Fibroblast of mammary gland (primary cell): ENCODE results near the gene RPS6KB2.

Experiments
- DNase-seq: peaks from one replicate; pipeline ENCODE4 v3.0.0-alpha.2; 2010; ENCODE audit warnings: low read depth
- H3K4me3 ChIP-seq: 2 replicates; pipeline ENCODE4 v1.5.1; 2011; ENCODE audit warnings: low read depth, mild to moderate bottlenecking, low read length, moderate library complexity; ENCODE audit not compliant: control insufficient read depth
- TF ChIP-seq, protein P1 (sequence below): conservative IDR thresholded peaks from 2 replicates; pipeline ENCODE4 v1.5.1; 2011; ENCODE audit warnings: low read depth, low read length, inconsistent platforms; ENCODE audit not compliant: control insufficient read depth, insufficient read depth

The RPS6KB2 gene

DNA sequence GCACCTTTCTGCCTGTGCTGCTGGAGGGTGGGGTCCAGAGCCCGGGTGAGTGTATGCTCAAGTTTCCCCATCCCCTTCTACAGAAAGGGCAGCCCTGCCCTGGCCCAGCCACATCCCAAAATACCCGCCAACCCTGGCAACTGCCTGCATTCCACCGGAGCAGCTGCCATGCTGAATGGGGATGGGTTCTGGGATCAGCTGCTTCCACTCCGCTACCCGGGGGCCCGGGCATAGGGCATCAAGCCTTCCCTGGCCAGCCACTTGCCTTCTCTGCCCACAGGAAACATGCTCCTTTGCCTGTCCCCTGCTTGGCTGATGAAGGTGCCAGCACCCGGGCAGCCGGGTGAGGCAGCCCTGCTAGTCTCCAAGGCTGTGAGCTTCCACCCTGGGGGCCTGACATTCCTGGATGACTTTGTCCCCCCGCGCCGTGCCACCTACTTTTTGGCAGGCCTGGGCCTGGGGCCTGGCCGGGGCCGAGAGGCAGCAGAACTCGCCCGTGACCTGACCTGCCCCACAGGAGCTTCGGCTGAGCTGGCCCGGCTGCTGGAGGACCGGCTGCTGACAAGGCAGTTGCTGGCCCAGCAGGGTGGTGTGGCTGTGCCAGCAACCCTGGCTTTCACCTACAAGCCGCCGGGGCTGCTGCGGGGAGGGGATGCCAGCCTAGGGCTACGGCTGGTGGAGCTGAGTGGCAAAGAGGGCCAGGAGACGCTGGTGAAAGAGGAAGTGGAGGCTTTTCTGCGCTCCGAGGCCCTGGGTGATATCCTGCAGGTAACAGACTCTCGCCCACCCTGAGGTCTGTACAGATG is 9.6 kb upstream of the RPS6KB2 start:
- H3K4me3 ChIP-seq = no peak overlapping the region
- TF ChIP-seq, protein P1, sequence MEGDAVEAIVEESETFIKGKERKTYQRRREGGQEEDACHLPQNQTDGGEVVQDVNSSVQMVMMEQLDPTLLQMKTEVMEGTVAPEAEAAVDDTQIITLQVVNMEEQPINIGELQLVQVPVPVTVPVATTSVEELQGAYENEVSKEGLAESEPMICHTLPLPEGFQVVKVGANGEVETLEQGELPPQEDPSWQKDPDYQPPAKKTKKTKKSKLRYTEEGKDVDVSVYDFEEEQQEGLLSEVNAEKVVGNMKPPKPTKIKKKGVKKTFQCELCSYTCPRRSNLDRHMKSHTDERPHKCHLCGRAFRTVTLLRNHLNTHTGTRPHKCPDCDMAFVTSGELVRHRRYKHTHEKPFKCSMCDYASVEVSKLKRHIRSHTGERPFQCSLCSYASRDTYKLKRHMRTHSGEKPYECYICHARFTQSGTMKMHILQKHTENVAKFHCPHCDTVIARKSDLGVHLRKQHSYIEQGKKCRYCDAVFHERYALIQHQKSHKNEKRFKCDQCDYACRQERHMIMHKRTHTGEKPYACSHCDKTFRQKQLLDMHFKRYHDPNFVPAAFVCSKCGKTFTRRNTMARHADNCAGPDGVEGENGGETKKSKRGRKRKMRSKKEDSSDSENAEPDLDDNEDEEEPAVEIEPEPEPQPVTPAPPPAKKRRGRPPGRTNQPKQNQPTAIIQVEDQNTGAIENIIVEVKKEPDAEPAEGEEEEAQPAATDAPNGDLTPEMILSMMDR = no peak
- DNase-seq = no peak

DNA sequence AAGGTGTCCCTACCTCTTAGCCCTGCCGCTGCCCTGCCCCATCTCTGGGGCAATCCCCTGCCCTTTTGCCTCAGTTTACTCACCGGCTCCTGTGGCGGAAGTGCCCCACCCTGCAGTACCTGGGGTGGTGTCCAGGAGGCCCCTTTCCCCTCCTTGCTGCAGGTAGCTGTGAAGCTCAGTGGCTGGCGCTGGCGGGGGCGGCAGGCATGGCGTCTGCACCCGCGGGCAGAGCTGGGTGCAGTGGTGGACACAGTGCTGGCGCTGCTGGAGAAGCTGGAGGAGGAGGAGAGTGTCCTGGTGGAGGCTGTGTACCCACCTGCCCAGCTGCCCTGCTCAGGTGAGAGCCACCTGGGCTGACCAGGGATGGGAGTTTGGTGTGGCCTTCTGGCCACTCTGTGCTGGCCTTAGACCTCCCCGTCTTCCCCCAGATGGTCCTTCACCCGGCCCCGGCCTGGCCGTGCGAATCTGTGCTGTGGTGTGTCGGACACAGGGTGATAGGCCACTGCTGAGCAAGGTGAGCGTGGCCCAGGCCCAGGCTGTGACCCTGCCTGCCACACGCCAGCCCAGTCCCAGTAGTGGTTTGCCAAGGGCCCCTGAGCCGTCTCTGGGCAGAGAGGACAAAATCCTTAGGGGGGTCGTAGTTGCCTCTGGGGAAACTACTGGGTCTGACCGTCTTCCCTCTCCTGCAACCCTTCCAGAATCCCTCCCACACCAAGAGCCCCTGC is 8.8 kb upstream of the RPS6KB2 start:
- no peak overlapping the region for H3K4me3 ChIP-seq
- TF ChIP-seq, protein P1 = no peak
- DNase-seq = no peak

DNA sequence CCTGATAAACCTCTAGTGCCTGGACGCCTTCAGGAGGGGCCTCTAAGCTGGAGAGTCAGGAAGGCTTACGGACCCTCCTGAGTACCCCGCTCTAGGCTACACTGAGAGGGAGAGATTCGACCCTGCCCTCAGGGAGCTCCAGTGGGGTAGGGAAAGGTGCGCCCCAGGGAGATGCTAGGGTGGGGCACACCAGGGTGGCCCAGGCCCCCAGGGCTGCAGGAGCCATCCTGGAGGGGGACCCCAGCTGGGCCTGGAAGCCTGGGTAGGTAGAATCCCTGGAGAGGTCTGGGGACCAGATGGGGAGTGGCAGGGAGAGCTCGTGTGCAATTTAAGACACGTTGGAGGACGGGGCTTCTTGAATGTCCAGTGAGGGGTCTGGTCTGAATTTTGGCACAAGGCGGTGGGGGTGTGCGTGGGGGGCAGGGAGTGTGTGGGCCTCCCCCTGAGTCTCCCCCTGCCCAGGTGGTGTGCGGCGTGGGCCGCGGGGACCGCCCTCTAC is 8.1 kb upstream of the RPS6KB2 start:
- no peak for DNase-seq
- peak overlapping the region; percentile 7 for H3K4me3 ChIP-seq
- TF ChIP-seq, protein P1 = no peak

DNA sequence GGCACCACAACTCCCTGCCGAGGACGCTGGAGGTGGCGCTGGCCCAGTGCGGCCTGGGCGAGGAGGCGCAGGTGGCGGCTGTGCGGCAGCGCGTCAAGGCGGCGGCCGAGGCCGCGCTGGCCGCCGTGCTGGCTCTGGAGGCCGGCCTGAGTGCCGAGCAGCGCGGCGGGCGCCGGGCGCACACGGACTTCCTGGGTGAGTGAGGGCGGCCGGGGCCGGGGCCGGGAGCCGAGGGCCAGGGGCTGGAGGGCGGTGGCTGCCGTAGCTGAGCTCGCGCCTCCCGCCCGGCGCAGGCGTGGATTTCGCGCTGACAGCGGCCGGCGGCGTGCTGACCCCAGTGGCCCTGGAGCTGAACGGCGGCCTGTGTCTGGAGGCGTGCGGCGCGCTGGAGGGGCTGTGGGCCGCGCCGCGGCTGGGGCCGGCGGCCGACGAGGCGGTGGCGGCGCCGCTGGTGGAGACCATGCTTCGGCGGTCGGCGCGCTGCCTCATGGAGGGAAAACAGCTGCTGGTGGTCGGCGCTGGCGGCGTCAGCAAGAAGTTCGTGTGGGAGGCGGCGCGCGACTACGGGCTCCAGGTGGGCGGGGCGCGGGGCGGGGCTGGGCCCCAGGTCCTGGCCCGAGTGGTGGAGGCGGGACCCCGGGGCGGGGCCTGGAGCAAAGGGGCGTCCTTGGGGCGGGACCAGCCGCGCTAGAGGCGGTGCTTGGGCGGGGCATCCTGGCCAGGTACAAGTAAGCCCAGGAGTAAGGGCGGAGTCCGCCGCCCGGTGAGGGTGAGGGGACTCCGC is 7.5 kb upstream of the RPS6KB2 start:
- TF ChIP-seq, protein P1 = no peak
- H3K4me3 ChIP-seq = peak overlapping the region; percentile 13
- peak; percentile 74 for DNase-seq

DNA sequence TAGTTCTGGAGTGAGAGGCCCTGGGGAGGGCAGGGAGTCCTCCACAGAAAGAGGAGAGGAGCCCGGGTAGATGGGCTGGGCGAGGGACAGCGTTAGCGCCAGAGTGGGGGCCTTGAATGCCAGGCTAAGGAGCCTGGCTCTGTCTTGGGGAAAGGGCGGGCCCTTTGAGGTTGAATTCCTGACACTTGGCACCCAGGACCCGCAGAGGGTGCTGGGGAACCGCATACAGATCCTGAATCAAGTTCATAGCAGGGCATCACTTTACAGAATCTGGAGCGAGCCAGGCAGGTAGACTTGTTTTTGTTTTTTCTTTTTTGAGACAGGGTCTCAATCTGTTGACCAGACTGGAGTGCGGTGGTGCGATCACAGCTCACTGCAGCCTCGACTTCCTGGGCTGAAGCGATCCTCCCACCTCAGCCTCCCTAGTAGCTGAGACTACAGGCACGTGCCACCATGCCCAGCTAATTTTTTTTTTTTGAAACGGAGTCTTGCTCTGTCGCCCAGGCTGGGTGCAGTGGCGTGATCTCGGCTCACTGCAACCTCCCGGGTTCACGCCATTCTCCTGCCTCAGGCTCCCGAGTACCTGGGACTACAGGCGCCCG is 6.8 kb upstream of the RPS6KB2 start:
- H3K4me3 ChIP-seq = no peak overlapping the region
- DNase-seq = no peak
- TF ChIP-seq, protein P1 = no peak

DNA sequence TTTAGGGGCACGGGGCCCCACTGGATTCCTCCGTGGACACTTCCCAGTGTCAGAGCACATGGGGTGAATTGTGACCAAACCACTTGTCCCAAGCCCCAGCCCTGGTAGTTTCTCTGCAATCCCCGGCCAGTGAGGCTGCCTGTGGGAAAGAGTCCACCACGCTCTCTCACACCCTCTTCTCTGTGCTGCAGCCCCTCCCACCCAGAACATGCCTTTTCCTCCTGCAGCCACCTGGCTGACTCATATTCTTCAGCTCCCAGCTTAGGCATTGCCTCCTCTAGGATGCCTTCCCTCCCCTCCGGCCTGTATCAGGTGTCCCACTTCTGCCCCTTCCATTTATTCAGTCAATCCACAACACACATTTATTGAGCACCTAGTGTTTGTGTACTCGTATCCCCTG is 5.4 kb upstream of the RPS6KB2 start:
- TF ChIP-seq, protein P1 = no peak
- no peak for DNase-seq
- H3K4me3 ChIP-seq = no peak overlapping the region
